Activated T-cell treated with anti-CD3 and anti-CD28 coated beads for 24 hours (primary cell): ENCODE data around the gene ADAM12.

Source experiments
- DNase-seq: peaks from one replicate; pipeline ENCODE4 v3.0.0-alpha.2; 2020; ENCODE audit warnings: low read depth

ADAM12 gene

GRCh38 chr10:126210051-126210651 lies 178.1 kb downstream of the ADAM12 start:
- DNase-seq = no peak

- DNase-seq = no peak
Observed at GRCh38 chr10:126209451-126209850, 178.8 kb downstream of the ADAM12 start.

- no peak for DNase-seq
Observed at GRCh38 chr10:126208726-126209302, 179.5 kb downstream of the ADAM12 start.

- no peak for DNase-seq
Observed at GRCh38 chr10:126207851-126208250, 180.4 kb downstream of the ADAM12 start.

GRCh38 chr10:126207313-126207771 lies 180.9 kb downstream of the ADAM12 start:
- no peak for DNase-seq

GRCh38 chr10:126205486-126206205 lies 182.6 kb downstream of the ADAM12 start:
- no peak for DNase-seq

- DNase-seq = no peak
Observed at GRCh38 chr10:126204320-126204719, 184.0 kb downstream of the ADAM12 start.

- no peak for DNase-seq
Observed at GRCh38 chr10:126203746-126204145, 184.5 kb downstream of the ADAM12 start.

- DNase-seq = no peak
Observed at GRCh38 chr10:126201603-126202002, 186.7 kb downstream of the ADAM12 start.

GRCh38 chr10:126199221-126199998 lies 188.9 kb downstream of the ADAM12 start:
- DNase-seq = no peak

- DNase-seq = no peak
Observed at GRCh38 chr10:126198681-126199080, 189.6 kb downstream of the ADAM12 start.

GRCh38 chr10:126197036-126197543 lies 191.2 kb downstream of the ADAM12 start:
- DNase-seq = no peak

GRCh38 chr10:126196281-126196680 lies 192.0 kb downstream of the ADAM12 start:
- no peak for DNase-seq

GRCh38 chr10:126191192-126191591 lies 197.1 kb downstream of the ADAM12 start:
- no peak for DNase-seq

- DNase-seq = no peak
Observed at GRCh38 chr10:126188679-126189200, 199.5 kb downstream of the ADAM12 start.

- no peak for DNase-seq
Observed at GRCh38 chr10:126187399-126187798, 200.9 kb downstream of the ADAM12 start.

GRCh38 chr10:126186766-126187165 lies 201.5 kb downstream of the ADAM12 start:
- no peak for DNase-seq

- no peak for DNase-seq
Observed at GRCh38 chr10:126185676-126186447, 202.4 kb downstream of the ADAM12 start.

- DNase-seq = no peak
Observed at GRCh38 chr10:126181626-126182025, 206.7 kb downstream of the ADAM12 start.

- DNase-seq = no peak
Observed at GRCh38 chr10:126179637-126180036, 208.6 kb downstream of the ADAM12 start.

GRCh38 chr10:126177417-126178030 lies 210.8 kb downstream of the ADAM12 start:
- DNase-seq = no peak
